Measurements from ENCODE around the gene HMX1.

DNA sequence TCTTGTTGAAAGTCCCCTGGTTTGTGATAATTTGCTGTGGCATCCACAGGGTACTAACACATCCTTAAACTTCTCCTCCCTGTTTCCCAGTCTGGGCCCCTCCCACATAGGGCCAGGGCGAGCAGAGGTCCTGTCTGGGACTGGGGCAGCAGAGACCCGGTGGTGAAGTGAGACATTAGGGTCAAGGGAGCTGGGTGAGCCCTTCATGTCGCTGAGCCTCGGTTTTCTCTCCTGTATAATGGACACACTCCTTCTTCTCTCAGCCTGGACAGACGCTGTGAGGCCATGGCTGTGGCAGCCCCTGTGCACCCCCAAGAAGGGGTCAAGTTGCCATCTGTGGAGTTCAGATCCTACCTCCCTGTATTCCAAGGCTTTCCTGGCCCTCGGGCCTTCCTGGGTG, 33.0 kb upstream of the HMX1 start:
- TF ChIP-seq POLR2AphosphoS5 (IDR thresholded peaks at IDR 0.05) (no peak), EP300 (IDR thresholded peaks at IDR 0.05) (no peak), POLR2A (IDR thresholded peaks at IDR 0.05; ENCODE audit: low read depth) (no peak)
- TF ChIP-seq, protein P1, sequence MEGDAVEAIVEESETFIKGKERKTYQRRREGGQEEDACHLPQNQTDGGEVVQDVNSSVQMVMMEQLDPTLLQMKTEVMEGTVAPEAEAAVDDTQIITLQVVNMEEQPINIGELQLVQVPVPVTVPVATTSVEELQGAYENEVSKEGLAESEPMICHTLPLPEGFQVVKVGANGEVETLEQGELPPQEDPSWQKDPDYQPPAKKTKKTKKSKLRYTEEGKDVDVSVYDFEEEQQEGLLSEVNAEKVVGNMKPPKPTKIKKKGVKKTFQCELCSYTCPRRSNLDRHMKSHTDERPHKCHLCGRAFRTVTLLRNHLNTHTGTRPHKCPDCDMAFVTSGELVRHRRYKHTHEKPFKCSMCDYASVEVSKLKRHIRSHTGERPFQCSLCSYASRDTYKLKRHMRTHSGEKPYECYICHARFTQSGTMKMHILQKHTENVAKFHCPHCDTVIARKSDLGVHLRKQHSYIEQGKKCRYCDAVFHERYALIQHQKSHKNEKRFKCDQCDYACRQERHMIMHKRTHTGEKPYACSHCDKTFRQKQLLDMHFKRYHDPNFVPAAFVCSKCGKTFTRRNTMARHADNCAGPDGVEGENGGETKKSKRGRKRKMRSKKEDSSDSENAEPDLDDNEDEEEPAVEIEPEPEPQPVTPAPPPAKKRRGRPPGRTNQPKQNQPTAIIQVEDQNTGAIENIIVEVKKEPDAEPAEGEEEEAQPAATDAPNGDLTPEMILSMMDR (IDR thresholded peaks at IDR 0.05) = no peak
